Liver (tissue), 9 donors: ENCODE results near the gene C1QL3. TPM values are rescaled to one million over a fixed set of nuclear protein-coding genes. Genes with fewer than 3 reads are reported as not detected.

Source experiments
- DNase-seq: peaks from one replicate; pipeline ENCODE4 v3.0.0-alpha.2; 2017; ENCODE audit warnings: low spot score
- H3K27ac ChIP-seq, 2 donors: one replicate each; pipeline ENCODE4 v1.7.0; 2013; ENCODE audit warnings: inconsistent platforms in 2 of 2, low read length in 2 of 2, control low read depth in 1 of 2, low read depth in 1 of 2, mild to moderate bottlenecking in 1 of 2
- H3K27me3 ChIP-seq, 4 donors: one replicate each; pipeline versions ENCODE4 v1.6.1 to v1.7.0; 2013; ENCODE audit warnings: low read length in 3 of 4, inconsistent platforms in 1 of 4, mild to moderate bottlenecking in 1 of 4, moderate library complexity in 1 of 4; ENCODE audit not compliant: control insufficient read depth in 4 of 4, insufficient read depth in 4 of 4
- H3K36me3 ChIP-seq, 4 donors: one replicate each; pipeline versions ENCODE4 v1.6.1 to v1.7.0; 2013; ENCODE audit warnings: low read length in 3 of 4, mild to moderate bottlenecking in 3 of 4, low read depth in 1 of 4, moderate library complexity in 1 of 4; ENCODE audit not compliant: control insufficient read depth in 4 of 4, insufficient read depth in 3 of 4
- H3K4me1 ChIP-seq, 4 donors: one replicate each; pipeline versions ENCODE4 v1.6.1 to v1.7.0; 2013; ENCODE audit warnings: low read length in 3 of 4, mild to moderate bottlenecking in 3 of 4, moderate library complexity in 1 of 4; ENCODE audit not compliant: control insufficient read depth in 4 of 4, insufficient read depth in 4 of 4
- H3K4me3 ChIP-seq, 3 donors: one replicate each; pipeline versions ENCODE4 v1.6.1 to v1.7.0; 2013; ENCODE audit warnings: low read length in 3 of 3, control low read depth in 1 of 3, low read depth in 1 of 3, mild to moderate bottlenecking in 1 of 3
- H3K9ac ChIP-seq, 2 donors: one replicate each; pipeline ENCODE4 v1.7.0; 2013; ENCODE audit warnings: low read length in 2 of 2, mild to moderate bottlenecking in 2 of 2, moderate library complexity in 2 of 2, control low read depth in 1 of 2, low read depth in 1 of 2
- H3K9me3 ChIP-seq, 4 donors: one replicate each; pipeline versions ENCODE4 v1.6.1 to v1.7.0; 2013; ENCODE audit warnings: low read length in 3 of 4; ENCODE audit not compliant: control insufficient read depth in 4 of 4
- ATF3 ChIP-seq: IDR thresholded peaks from 2 replicates; pipeline ENCODE4 v1.6.1; 2016; ENCODE audit warnings: antibody characterized with exemption
- CTCF ChIP-seq: fragments of 150-350 bp; IDR thresholded peaks from 2 replicates; pipeline ENCODE4 v1.5.1; 2017; ENCODE audit warnings: improper control_type of control experiment, low read depth, low read length; ENCODE audit not compliant: missing input control
- EGR1 ChIP-seq, 2 donors: IDR thresholded peaks; 2 replicates each; pipeline ENCODE4 v1.6.1; 2016 to 2018; ENCODE audit warnings: antibody characterized with exemption in 2 of 2, low read depth in 2 of 2
- FOXA1 ChIP-seq: IDR thresholded peaks from 2 replicates; pipeline ENCODE4 v1.6.1; 2016; ENCODE audit warnings: antibody characterized with exemption
- FOXA2 ChIP-seq: IDR thresholded peaks from 2 replicates; pipeline ENCODE4 v1.6.1; 2016; ENCODE audit warnings: antibody characterized with exemption
- GABPA ChIP-seq, 2 donors: IDR thresholded peaks in 1 of 2; conservative IDR thresholded peaks in 1 of 2; 2 replicates each; pipeline ENCODE4 v1.6.1; 2016; ENCODE audit warnings: antibody characterized with exemption in 2 of 2, mild to moderate bottlenecking in 1 of 2, moderate library complexity in 1 of 2
- HNF4A ChIP-seq, 2 donors: conservative IDR thresholded peaks; 2 replicates each; pipeline ENCODE4 v1.6.1; 2016; ENCODE audit warnings: antibody characterized with exemption in 2 of 2, mild to moderate bottlenecking in 2 of 2
- HNF4G ChIP-seq: IDR thresholded peaks from 2 replicates; pipeline ENCODE4 v1.6.1; 2016; ENCODE audit warnings: antibody characterized with exemption
- JUND ChIP-seq, 2 donors: IDR thresholded peaks; 2 replicates each; pipeline ENCODE4 v1.6.1; 2016; ENCODE audit warnings: antibody characterized with exemption in 2 of 2
- MAX ChIP-seq: IDR thresholded peaks from 2 replicates; pipeline ENCODE4 v1.6.1; 2016; ENCODE audit warnings: antibody characterized with exemption
- NR2F2 ChIP-seq: IDR thresholded peaks from 2 replicates; pipeline ENCODE4 v1.6.1; 2016; ENCODE audit warnings: antibody characterized with exemption
- RAD21 ChIP-seq, 2 donors: IDR thresholded peaks; 2 replicates each; pipeline ENCODE4 v1.6.1; 2016; ENCODE audit warnings: antibody characterized with exemption in 2 of 2, mild to moderate bottlenecking in 2 of 2
- REST ChIP-seq: IDR thresholded peaks from 2 replicates; pipeline ENCODE4 v1.6.1; 2016; ENCODE audit warnings: antibody characterized with exemption, mild to moderate bottlenecking
- RXRA ChIP-seq, 2 donors: IDR thresholded peaks; 2 replicates each; pipeline ENCODE4 v1.6.1; 2017 to 2018; ENCODE audit warnings: antibody characterized with exemption in 2 of 2, mild to moderate bottlenecking in 1 of 2
- SP1 ChIP-seq: IDR thresholded peaks from 2 replicates; pipeline ENCODE4 v1.6.1; 2018; ENCODE audit warnings: antibody characterized with exemption, mild to moderate bottlenecking
- TAF1 ChIP-seq: conservative IDR thresholded peaks from 2 replicates; pipeline ENCODE4 v1.6.1; 2016; ENCODE audit warnings: antibody characterized with exemption, mild to moderate bottlenecking
- YY1 ChIP-seq: IDR thresholded peaks from 2 replicates; pipeline ENCODE4 v1.6.1; 2016; ENCODE audit warnings: antibody characterized with exemption, mild to moderate bottlenecking
- ZBTB33 ChIP-seq: IDR thresholded peaks from 2 replicates; pipeline ENCODE4 v1.6.1; 2016; ENCODE audit warnings: antibody characterized with exemption
- WGBS: extraction: QIAGEN DNeasy Blood & Tissue Kit; methylation state at CpG from one replicate; pipeline ENCODE4 v1.1.7; 2013; 5-methylcytosine and 5-hydroxymethylcytosine counted together
- polyA plus RNA-seq, 2 donors: library from polyadenylated mRNA; stranded (reverse) in 1 of 2; unstranded in 1 of 2; fragments of 200-250 nt in 1 of 2; fragments of >200 nt in 1 of 2; fragmentation: Nextera tagmentation in 1 of 2; extraction: Ambion mirVana in 1 of 2; gene quantifications; one replicate each; pipeline versions ENCODE4 v1.2.1 to v1.2.3, GENCODE V29; 2013 to 2015
- total RNA-seq, 2 donors: library from RNA; depleted of rRNA; stranded (reverse); fragments of >200 nt; gene quantifications; one replicate each; pipeline ENCODE4 v1.2.3, GENCODE V29; 2014
- donor health status: healthy.
- donor health status: healthy.
- donor health status: healthy.
- donor health status: healthy.
- donor health status: healthy.

The C1QL3 gene
- total RNA-seq (not detected), polyA plus RNA-seq (under 1 TPM in 1 of 2 donors, not detected in 1; 0.99 TPM)

GRCh38 chr10:16521311-16522016 is at the start of gene C1QL3:
Gene C1QL3, minus strand, starts transcription at chr10:16521879. Its CDS starts 814 bp downstream, at chr10:16521065.
- DNase-seq: no peak
- Histone ChIP-seq H3K4me1 (peaks cover 15 to 22% (median 20%) of the 10 kb centered on the region in 4 donors), H3K9me3 (no peaks in the 10 kb centered on the region), H3K4me3 (peak within 1 kb of the TSS in 1 of 3 donors; percentile 64), H3K27me3 (peaks cover 0 to 9% (median 2%) of the 10 kb centered on the region in 4 donors), H3K9ac (no peak within 1 kb of the TSS), H3K27ac (no peak within 1 kb of the TSS), H3K36me3 (no peaks in the 10 kb centered on the region)
- WGBS: 2% methylated on average over 68 of the region's 68 CpGs
- no peak for TF ChIP-seq RXRA (IDR thresholded peaks at IDR 0.05)

- TF ChIP-seq TAF1 (no peak), REST (no peak), RXRA (IDR thresholded peaks at IDR 0.05) (no peak), MAX (no peak), HNF4G (no peak), ATF3 (no peak), NR2F2 (no peak)
- Histone ChIP-seq H3K9ac (no peak overlapping the region), H3K4me3 (no peak overlapping the region), H3K4me1 (no peaks in the 10 kb centered on the region), H3K36me3 (no peaks in the 10 kb centered on the region), H3K27me3 (peaks cover 0 to 2% (median 1%) of the 10 kb centered on the region in 4 donors), H3K9me3 (peaks cover 0 to 3% (median 0%) of the 10 kb centered on the region in 4 donors), H3K27ac (no peak overlapping the region)
- no peak for DNase-seq
- 63% methylated on average over 4 of the region's 4 CpGs for WGBS
Observed at GRCh38 chr10:16570731-16571130, 49.1 kb upstream of the C1QL3 start.

GRCh38 chr10:16566202-16566805 is 44.6 kb upstream of the C1QL3 start:
- no peak overlapping the region for H3K9ac ChIP-seq
- peaks cover 0 to 2% (median 0%) of the 10 kb centered on the region in 4 donors for H3K27me3 ChIP-seq
- no peak for DNase-seq
- WGBS: 51% methylated on average over 7 of the region's 7 CpGs
- H3K36me3 ChIP-seq: no peaks in the 10 kb centered on the region
- no peak overlapping the region for H3K4me3 ChIP-seq
- H3K27ac ChIP-seq: no peak overlapping the region
- H3K9me3 ChIP-seq: no peaks in the 10 kb centered on the region
- no peaks in the 10 kb centered on the region for H3K4me1 ChIP-seq
- no peak for TF ChIP-seq HNF4G
- TF ChIP-seq TAF1: no peak
- no peak for TF ChIP-seq EGR1 (IDR thresholded peaks at IDR 0.05; ENCODE audit: low read depth in 2 of 2)
- no peak for TF ChIP-seq MAX
- TF ChIP-seq SP1: no peak
- no peak for TF ChIP-seq GABPA (IDR thresholded peaks at IDR 0.05 in 1 of 2, conservative IDR thresholded peaks at IDR 0.05 in 1 of 2)
- TF ChIP-seq FOXA2: no peak
- TF ChIP-seq RAD21 (IDR thresholded peaks at IDR 0.05): no peak
- TF ChIP-seq NR2F2: no peak
- TF ChIP-seq YY1: no peak
- no peak for TF ChIP-seq FOXA1
- no peak for TF ChIP-seq ZBTB33
- TF ChIP-seq ATF3: no peak
- TF ChIP-seq RXRA (IDR thresholded peaks at IDR 0.05): no peak
- no peak for TF ChIP-seq JUND (IDR thresholded peaks at IDR 0.05)
- no peak for TF ChIP-seq CTCF
- TF ChIP-seq HNF4A (conservative IDR thresholded peaks at IDR 0.05): no peak
